DOHH2 (cell line): ENCODE data around the gene GLYATL2.

Experiments used
- H3F3A ChIP-seq: fragments of 200-600 bp; sonication (generic), shearing (Covaris generic); 2 replicates; pipeline ENCODE4 v1.6.0; 2016; ENCODE audit warnings: antibody characterized with exemption, mild to moderate bottlenecking; ENCODE audit not compliant: control insufficient read depth, insufficient read depth
- H3K27ac ChIP-seq: fragments of 200-600 bp; sonication (generic); 2 replicates; pipeline ENCODE4 v1.5.1; 2014; ENCODE audit warnings: low read depth, mild to moderate bottlenecking, low read length, moderate library complexity
- H3K27me3 ChIP-seq: fragments of 200-600 bp; sonication (generic); 2 replicates; pipeline ENCODE4 v1.6.1; 2014; ENCODE audit warnings: mild to moderate bottlenecking, low read length, mixed read lengths; ENCODE audit not compliant: control insufficient read depth
- H3K36me3 ChIP-seq: fragments of 200-600 bp; sonication (generic); 2 replicates; pipeline ENCODE4 v1.6.1; 2014; ENCODE audit warnings: mild to moderate bottlenecking, low read length, moderate library complexity, mixed read lengths; ENCODE audit not compliant: control insufficient read depth
- H3K4me1 ChIP-seq: fragments of 200-600 bp; sonication (generic); 2 replicates; pipeline ENCODE4 v1.6.1; 2014; ENCODE audit warnings: mild to moderate bottlenecking, low read length, mixed read lengths; ENCODE audit not compliant: control insufficient read depth
- H3K4me2 ChIP-seq: fragments of 200-600 bp; sonication (generic); 2 replicates; pipeline ENCODE4 v1.6.0; 2014; ENCODE audit warnings: mild to moderate bottlenecking, low read length, moderate library complexity
- H3K4me3 ChIP-seq: fragments of 200-600 bp; sonication (generic); 2 replicates; pipeline ENCODE4 v1.5.1; 2014; ENCODE audit warnings: mild to moderate bottlenecking, low read length, mixed read lengths
- H3K79me2 ChIP-seq: fragments of 200-600 bp; sonication (generic); 2 replicates; pipeline ENCODE4 v1.6.1; 2014; ENCODE audit warnings: mild to moderate bottlenecking, low read length, mixed read lengths; ENCODE audit not compliant: control insufficient read depth
- H3K9me2 ChIP-seq: fragments of 200-600 bp; sonication (generic); replicated peaks from 2 replicates; pipeline ENCODE4 v1.6.1; 2014; ENCODE audit warnings: mild to moderate bottlenecking, low read length, mixed read lengths; ENCODE audit not compliant: control insufficient read depth
- H3K9me3 ChIP-seq: fragments of 200-600 bp; sonication (generic); 2 replicates; pipeline ENCODE4 v1.6.1; 2014; ENCODE audit warnings: antibody characterized with exemption, low read length, mixed read lengths; ENCODE audit not compliant: control insufficient read depth, insufficient read depth
- H4K20me1 ChIP-seq: fragments of 200-600 bp; sonication (generic); 2 replicates; pipeline ENCODE4 v1.6.0; 2014; ENCODE audit warnings: low read depth, mild to moderate bottlenecking, antibody characterized with exemption, low read length, moderate library complexity; ENCODE audit not compliant: control insufficient read depth, insufficient read depth
- EZH2phosphoT487 ChIP-seq: fragments of 200-600 bp; sonication (generic); IDR thresholded peaks from 2 replicates; pipeline ENCODE4 v1.6.1; 2017; ENCODE audit warnings: borderline replicate concordance, mild to moderate bottlenecking, antibody characterized with exemption, low read length, moderate library complexity, mixed read lengths
- TF ChIP-seq, protein P1 (sequence below): fragments of 200-600 bp; sonication (generic); IDR thresholded peaks from one replicate; pipeline ENCODE4 v1.5.1; 2014; ENCODE audit warnings: antibody characterized with exemption, mild to moderate bottlenecking, low read depth, low read length; ENCODE audit not compliant: poor library complexity, severe bottlenecking

GLYATL2 gene

DNA sequence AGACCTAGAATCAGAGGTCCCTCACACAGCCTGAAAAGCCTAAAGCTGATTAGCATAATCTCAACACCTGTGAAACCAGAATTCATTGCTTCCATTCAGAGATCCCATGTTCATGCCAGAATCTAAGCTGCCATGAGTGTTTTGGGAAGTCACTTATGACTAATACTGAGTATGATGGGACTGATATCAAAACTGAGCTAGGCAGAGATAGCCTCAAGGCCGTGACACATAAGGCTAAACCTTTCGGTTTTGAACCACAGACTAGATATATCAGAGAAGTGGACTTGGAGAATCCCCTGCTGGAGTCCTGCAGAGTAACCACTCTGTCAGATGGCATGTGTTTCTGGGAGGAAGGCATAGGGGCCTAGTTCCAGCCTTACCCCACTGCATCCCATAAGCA is 23.1 kb upstream of the GLYATL2 start:
- H3K9me3 ChIP-seq, result peaks cover 6% of the 10 kb centered on the region; the same call in 1 of the 2 replicates
- H3K79me2 ChIP-seq, result no peaks in the 10 kb centered on the region
- no peaks in the 10 kb centered on the region for H3K36me3 ChIP-seq
- no peak overlapping the region for H3K4me2 ChIP-seq
- H4K20me1 ChIP-seq, result no peaks in the 10 kb centered on the region
- no peaks in the 10 kb centered on the region for H3F3A ChIP-seq
- no peak overlapping the region for H3K4me3 ChIP-seq
- H3K4me1 ChIP-seq, result no peaks in the 10 kb centered on the region
- H3K27me3 ChIP-seq, result no peaks in the 10 kb centered on the region
- no peaks in the 10 kb centered on the region for H3K9me2 ChIP-seq
- H3K27ac ChIP-seq, result no peak overlapping the region
- no peak for TF ChIP-seq EZH2phosphoT487
- TF ChIP-seq, protein P1, sequence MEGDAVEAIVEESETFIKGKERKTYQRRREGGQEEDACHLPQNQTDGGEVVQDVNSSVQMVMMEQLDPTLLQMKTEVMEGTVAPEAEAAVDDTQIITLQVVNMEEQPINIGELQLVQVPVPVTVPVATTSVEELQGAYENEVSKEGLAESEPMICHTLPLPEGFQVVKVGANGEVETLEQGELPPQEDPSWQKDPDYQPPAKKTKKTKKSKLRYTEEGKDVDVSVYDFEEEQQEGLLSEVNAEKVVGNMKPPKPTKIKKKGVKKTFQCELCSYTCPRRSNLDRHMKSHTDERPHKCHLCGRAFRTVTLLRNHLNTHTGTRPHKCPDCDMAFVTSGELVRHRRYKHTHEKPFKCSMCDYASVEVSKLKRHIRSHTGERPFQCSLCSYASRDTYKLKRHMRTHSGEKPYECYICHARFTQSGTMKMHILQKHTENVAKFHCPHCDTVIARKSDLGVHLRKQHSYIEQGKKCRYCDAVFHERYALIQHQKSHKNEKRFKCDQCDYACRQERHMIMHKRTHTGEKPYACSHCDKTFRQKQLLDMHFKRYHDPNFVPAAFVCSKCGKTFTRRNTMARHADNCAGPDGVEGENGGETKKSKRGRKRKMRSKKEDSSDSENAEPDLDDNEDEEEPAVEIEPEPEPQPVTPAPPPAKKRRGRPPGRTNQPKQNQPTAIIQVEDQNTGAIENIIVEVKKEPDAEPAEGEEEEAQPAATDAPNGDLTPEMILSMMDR, result no peak

DNA sequence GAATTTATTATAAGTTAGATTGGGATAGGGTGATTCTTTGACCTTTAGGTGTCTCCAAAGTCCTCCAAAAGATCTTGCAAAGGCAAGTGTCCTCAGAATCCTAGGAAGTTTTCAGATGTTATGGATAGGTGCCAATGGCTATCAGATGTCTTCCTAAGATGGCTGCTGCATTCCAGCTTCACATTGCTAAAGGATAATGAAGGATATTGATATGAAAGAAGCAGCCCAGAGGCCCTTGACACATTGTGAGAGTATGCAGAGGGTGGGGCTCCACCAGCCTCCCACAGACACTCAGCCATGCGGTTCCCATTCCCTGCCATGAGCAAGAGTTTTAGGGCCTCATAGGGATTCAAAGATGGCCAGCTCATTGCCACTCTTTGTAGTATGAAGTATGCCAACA is 22.3 kb upstream of the GLYATL2 start:
- Histone ChIP-seq H3K79me2 (no peaks in the 10 kb centered on the region), H3K4me2 (no peak overlapping the region), H3K9me3 (peaks cover 6% of the 10 kb centered on the region; the same call in 1 of the 2 replicates), H3F3A (no peaks in the 10 kb centered on the region), H3K36me3 (no peaks in the 10 kb centered on the region), H3K27me3 (no peaks in the 10 kb centered on the region), H3K4me3 (no peak overlapping the region), H3K9me2 (no peaks in the 10 kb centered on the region), H3K27ac (no peak overlapping the region), H4K20me1 (no peaks in the 10 kb centered on the region), H3K4me1 (no peaks in the 10 kb centered on the region)
- no peak for TF ChIP-seq EZH2phosphoT487
- TF ChIP-seq, protein P1, result no peak

DNA sequence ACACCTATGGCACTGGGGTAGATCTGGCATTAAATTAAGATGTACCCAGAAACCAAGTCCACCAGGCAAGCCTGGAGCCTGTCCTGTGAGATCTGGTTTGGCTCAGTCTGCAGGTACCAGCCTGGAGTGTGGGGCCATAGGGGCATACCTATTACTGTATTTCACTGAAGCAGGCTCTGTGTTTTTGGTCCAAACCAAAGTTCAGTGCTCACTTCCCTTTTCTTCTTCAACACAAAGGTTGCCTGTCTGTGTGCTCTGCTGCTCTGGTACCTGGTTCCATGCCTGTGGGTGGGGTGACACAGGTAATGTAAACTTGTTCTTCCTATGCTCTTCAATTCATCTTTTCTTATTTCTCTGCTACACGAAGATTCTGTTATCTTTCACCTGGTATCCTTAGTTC is 19.8 kb upstream of the GLYATL2 start:
- Histone ChIP-seq H3K4me2 (no peak overlapping the region), H3K9me3 (peaks cover 6% of the 10 kb centered on the region; the same call in 1 of the 2 replicates), H3K27me3 (no peaks in the 10 kb centered on the region)

GRCh38 chr11:58863697-58864096 is 19.2 kb upstream of the GLYATL2 start:
- Histone ChIP-seq H3K9me2 (no peaks in the 10 kb centered on the region), H3K36me3 (no peaks in the 10 kb centered on the region), H3K79me2 (no peaks in the 10 kb centered on the region), H3K4me3 (no peak overlapping the region), H3K9me3 (peaks cover 6% of the 10 kb centered on the region; the same call in 1 of the 2 replicates), H3K27me3 (no peaks in the 10 kb centered on the region), H3K27ac (no peak overlapping the region), H3K4me1 (peaks cover 7% of the 10 kb centered on the region), H3K4me2 (no peak overlapping the region), H3F3A (no peaks in the 10 kb centered on the region), H4K20me1 (no peaks in the 10 kb centered on the region)
- TF ChIP-seq, protein P1, result no peak

More for the DNA sequence above, 19.8 kb upstream of the GLYATL2 start:
- H3K36me3 ChIP-seq, result no peaks in the 10 kb centered on the region
- TF ChIP-seq EZH2phosphoT487, result no peak
- no peaks in the 10 kb centered on the region for H4K20me1 ChIP-seq
- H3F3A ChIP-seq, result no peaks in the 10 kb centered on the region
- H3K9me2 ChIP-seq, result no peaks in the 10 kb centered on the region
- no peak overlapping the region for H3K27ac ChIP-seq
- H3K4me1 ChIP-seq, result peaks cover 7% of the 10 kb centered on the region
- H3K79me2 ChIP-seq, result no peaks in the 10 kb centered on the region
- H3K4me3 ChIP-seq, result no peak overlapping the region
